Stimulated activated CD8-positive, alpha-beta memory T cell treated with anti-CD3 and anti-CD28 coated beads, Interleukin-15, amount 100 ng/mL, for 24 hours (primary cell): ENCODE results near the gene CAMK2N2.

Experiments
- DNase-seq: peaks from one replicate; pipeline ENCODE4 v3.0.0-alpha.2; 2020; ENCODE audit warnings: low read depth

The CAMK2N2 gene

GRCh38 chr3:184211718-184212117, 49.6 kb downstream of the CAMK2N2 start:
- no peak for DNase-seq

- no peak for DNase-seq
Observed at GRCh38 chr3:184211297-184211696, 50.1 kb downstream of the CAMK2N2 start.
